Stimulated activated CD4-positive, alpha-beta T cell treated with anti-CD3 and anti-CD28 coated beads, Interleukin-4, amount 100 ng/mL, for 24 hours (primary cell): ENCODE measurements around the gene SELENON.
"Not testable (repeated sequence)": the region's sequence is repeated elsewhere in the genome, so short reads cannot be mapped to it uniquely, and the experiment has no call there.

Experiments used
- DNase-seq: peaks from one replicate; pipeline ENCODE4 v3.0.0-alpha.2; 2020

The SELENON gene

GRCh38 chr1:25832336-25833037, 32.5 kb downstream of the SELENON start:
- DNase-seq = no peak

- DNase-seq = no peak
Measured at GRCh38 chr1:25833158-25833557, 33.2 kb downstream of the SELENON start.

GRCh38 chr1:25834894-25835293, 34.9 kb downstream of the SELENON start:
- no peak for DNase-seq

- DNase-seq = no peak
Measured at GRCh38 chr1:25836695-25837094, 36.7 kb downstream of the SELENON start.

- no peak for DNase-seq
Measured at GRCh38 chr1:25837262-25837875, 37.4 kb downstream of the SELENON start.

GRCh38 chr1:25839808-25840207, 39.8 kb downstream of the SELENON start:
- not testable (repeated sequence) for DNase-seq

GRCh38 chr1:25843483-25843882, 43.5 kb downstream of the SELENON start:
- no peak for DNase-seq

- no peak for DNase-seq
Measured at GRCh38 chr1:25844536-25845337, 44.7 kb downstream of the SELENON start.

- no peak for DNase-seq
Measured at GRCh38 chr1:25845664-25846063, 45.7 kb downstream of the SELENON start.

- DNase-seq = no peak
Measured at GRCh38 chr1:25847929-25848328, 47.9 kb downstream of the SELENON start.

GRCh38 chr1:25848531-25848930, 48.5 kb downstream of the SELENON start:
- DNase-seq = no peak

- DNase-seq = no peak
Measured at GRCh38 chr1:25854554-25854953, 54.6 kb downstream of the SELENON start.

GRCh38 chr1:25856856-25857255, 56.9 kb downstream of the SELENON start:
- DNase-seq = no peak

- no peak for DNase-seq
Measured at GRCh38 chr1:25858494-25858893, 58.5 kb downstream of the SELENON start.

- peak; percentile 92 for DNase-seq
Measured at GRCh38 chr1:25858906-25859789, 59.2 kb downstream of the SELENON start, which contains the start of gene AUNIP. TSS of gene AUNIP (minus strand) at chr1:25859457. CDS start at chr1:25859357, 100 bp downstream.

- no peak for DNase-seq
Measured at GRCh38 chr1:25861316-25862286, 61.6 kb downstream of the SELENON start.

- no peak for DNase-seq
Measured at GRCh38 chr1:25862785-25863485, 62.9 kb downstream of the SELENON start.

- no peak for DNase-seq
Measured at GRCh38 chr1:25863486-25864262, 63.7 kb downstream of the SELENON start.

GRCh38 chr1:25864434-25864833, 64.4 kb downstream of the SELENON start:
- DNase-seq = no peak

- no peak for DNase-seq
Measured at GRCh38 chr1:25866288-25866687, 66.3 kb downstream of the SELENON start.
